H9 (cell line): ENCODE measurements around the gene SMAP1. TPM values are rescaled to one million over a fixed set of nuclear protein-coding genes. Genes with fewer than 3 reads are reported as not detected.

ENCODE experiments used
- DNase-seq: peaks from one replicate; pipeline ENCODE4 v3.0.0-alpha.2; 2017
- H2AFZ ChIP-seq: one replicate; pipeline ENCODE4 v1.6.1; 2013; ENCODE audit warnings: mild to moderate bottlenecking, low read length, control low read depth, moderate library complexity
- H2AK5ac ChIP-seq: 2 replicates; pipeline ENCODE4 v1.6.1; 2013; ENCODE audit warnings: low read length, control low read depth, mixed read lengths; ENCODE audit not compliant: insufficient read length
- H2BK120ac ChIP-seq: one replicate; pipeline ENCODE4 v1.6.1; 2013; ENCODE audit warnings: low read depth, mild to moderate bottlenecking, low read length, control low read depth, inconsistent platforms; ENCODE audit not compliant: poor library complexity, severe bottlenecking
- H2BK12ac ChIP-seq: 2 replicates; pipeline ENCODE4 v1.6.1; 2013; ENCODE audit warnings: low read length, control low read depth, mixed read lengths, low read depth; ENCODE audit not compliant: insufficient read length
- H2BK15ac ChIP-seq: 2 replicates; pipeline ENCODE4 v1.6.1; 2013; ENCODE audit warnings: low read depth, low read length, control low read depth
- H2BK20ac ChIP-seq: one replicate; pipeline ENCODE4 v1.6.1; 2013; ENCODE audit warnings: low read depth, mild to moderate bottlenecking, low read length, control low read depth, inconsistent platforms; ENCODE audit not compliant: poor library complexity, severe bottlenecking
- H2BK5ac ChIP-seq: 2 replicates; pipeline ENCODE4 v1.6.1; 2013; ENCODE audit warnings: low read length, control low read depth, mixed read lengths; ENCODE audit not compliant: insufficient read length
- H3K14ac ChIP-seq: 2 replicates; pipeline ENCODE4 v1.6.1; 2013; ENCODE audit warnings: low read length, control low read depth; ENCODE audit not compliant: insufficient read depth
- H3K18ac ChIP-seq: 2 replicates; pipeline ENCODE4 v1.6.1; 2013; ENCODE audit warnings: low read depth, mild to moderate bottlenecking, mixed read lengths, low read length, control low read depth; ENCODE audit not compliant: insufficient read length
- H3K23ac ChIP-seq: 2 replicates; pipeline ENCODE4 v1.6.1; 2013; ENCODE audit warnings: low read length, control low read depth, mixed read lengths, low read depth; ENCODE audit not compliant: insufficient read length
- H3K23me2 ChIP-seq: 2 replicates; pipeline ENCODE4 v1.6.1; 2013; ENCODE audit warnings: low read depth, mild to moderate bottlenecking, mixed read lengths, low read length, control low read depth; ENCODE audit not compliant: insufficient read length, poor library complexity, severe bottlenecking
- H3K27ac ChIP-seq: 2 replicates; pipeline ENCODE4 v1.5.1; 2013; ENCODE audit warnings: low read length, control low read depth, mixed read lengths, low read depth; ENCODE audit not compliant: insufficient read length
- H3K27me3 ChIP-seq: 2 replicates; pipeline ENCODE4 v1.6.1; 2013; ENCODE audit warnings: low read length, control low read depth, inconsistent platforms; ENCODE audit not compliant: insufficient read depth
- H3K4ac ChIP-seq: 2 replicates; pipeline ENCODE4 v1.6.1; 2013; ENCODE audit warnings: low read depth, mild to moderate bottlenecking, control low read depth, inconsistent platforms, low read length, moderate library complexity
- H3K4me1 ChIP-seq: 2 replicates; pipeline ENCODE4 v1.6.1; 2013; ENCODE audit warnings: low read length, control low read depth, inconsistent platforms; ENCODE audit not compliant: insufficient read depth
- H3K4me2 ChIP-seq: 2 replicates; pipeline ENCODE4 v1.6.1; 2013; ENCODE audit warnings: low read length, control low read depth, mixed read lengths; ENCODE audit not compliant: insufficient read length, insufficient read depth
- H3K56ac ChIP-seq: 2 replicates; pipeline ENCODE4 v1.6.1; 2013; ENCODE audit warnings: low read depth, mild to moderate bottlenecking, mixed read lengths, low read length, control low read depth; ENCODE audit not compliant: insufficient read length
- H3K79me1 ChIP-seq: 2 replicates; pipeline ENCODE4 v1.6.1; 2013; ENCODE audit warnings: low read depth, mild to moderate bottlenecking, moderate library complexity, low read length, control low read depth, inconsistent platforms; ENCODE audit not compliant: insufficient read depth, poor library complexity, severe bottlenecking
- H3K79me2 ChIP-seq: 2 replicates; pipeline ENCODE4 v1.6.1; 2013; ENCODE audit warnings: low read length, control low read depth, inconsistent platforms; ENCODE audit not compliant: insufficient read depth
- H3K9ac ChIP-seq: 2 replicates; pipeline ENCODE4 v1.6.1; 2013; ENCODE audit warnings: low read length, control low read depth, mixed read lengths; ENCODE audit not compliant: insufficient read length; ENCODE audit errors: extremely low read depth
- H3K9me3 ChIP-seq: one replicate; pipeline ENCODE4 v1.6.1; 2013; ENCODE audit warnings: low read depth, low read length, inconsistent platforms; ENCODE audit not compliant: control insufficient read depth
- H3T11ph ChIP-seq: one replicate; pipeline ENCODE4 v1.6.1; 2013; ENCODE audit warnings: mild to moderate bottlenecking, low read length, control low read depth, inconsistent platforms
- H4K20me1 ChIP-seq: one replicate; pipeline ENCODE4 v1.6.1; 2013; ENCODE audit not compliant: control insufficient read depth, insufficient read length, insufficient read depth
- H4K5ac ChIP-seq: 2 replicates; pipeline ENCODE4 v1.6.1; 2013; ENCODE audit warnings: low read depth, mild to moderate bottlenecking, mixed read lengths, low read length, control low read depth; ENCODE audit not compliant: insufficient read length
- H4K8ac ChIP-seq: replicated peaks from 2 replicates; pipeline ENCODE4 v1.6.1; 2013; ENCODE audit warnings: low read length, control low read depth, mixed read lengths, low read depth; ENCODE audit not compliant: insufficient read length
- H4K91ac ChIP-seq: 2 replicates; pipeline ENCODE4 v1.6.1; 2013; ENCODE audit warnings: low read depth, mild to moderate bottlenecking, moderate library complexity, mixed read lengths, low read length, control low read depth; ENCODE audit not compliant: insufficient read length
- H3K27ac Mint-ChIP-seq, 3 experiments: 2 replicates in 2 of 3; 3 replicates in 1 of 3; pipeline ENCODE4 v1.8.0; 2020 to 2021; ENCODE audit warnings: mixed read lengths in 3 of 3, mild to moderate bottlenecking in 1 of 3, moderate library complexity in 1 of 3
- H3K27me3 Mint-ChIP-seq: 2 replicates; pipeline ENCODE4 v1.8.0; 2021; ENCODE audit warnings: low read depth, mild to moderate bottlenecking, moderate library complexity, mixed read lengths
- H3K36me3 Mint-ChIP-seq, 3 experiments: 2 replicates in 2 of 3; 3 replicates in 1 of 3; pipeline ENCODE4 v1.8.0; 2020 to 2021; ENCODE audit warnings: low read depth in 3 of 3, mixed read lengths in 3 of 3; ENCODE audit not compliant: insufficient read depth in 1 of 3
- H3K4me1 Mint-ChIP-seq, 2 experiments: 2 replicates each; pipeline ENCODE4 v1.8.0; 2020; ENCODE audit warnings: mixed read lengths in 2 of 2
- H3K4me3 Mint-ChIP-seq, 2 experiments: 2 replicates in 1 of 2; 3 replicates in 1 of 2; pipeline ENCODE4 v1.8.0; 2020 to 2021; ENCODE audit warnings: mild to moderate bottlenecking in 2 of 2, mixed read lengths in 2 of 2, moderate library complexity in 1 of 2
- H3K9me3 Mint-ChIP-seq, 2 experiments: 2 replicates in 1 of 2; 3 replicates in 1 of 2; pipeline ENCODE4 v1.8.0; 2020; ENCODE audit warnings: mild to moderate bottlenecking in 2 of 2, mixed read lengths in 2 of 2, moderate library complexity in 1 of 2
- CTCF ChIP-seq: fragments of 200-600 bp; sonication (generic); conservative IDR thresholded peaks from 3 replicates; pipeline ENCODE4 v1.8.0; 2021; ENCODE audit warnings: antibody characterized with exemption, mild to moderate bottlenecking
- WGBS: extraction: QIAGEN DNeasy Blood & Tissue Kit; methylation state at CpG from one replicate; pipeline ENCODE4 v1.1.7; 2013; ENCODE audit warnings: missing lambda C conversion rate, low lambda C conversion rate, mixed read lengths; ENCODE audit not compliant: insufficient read length; ENCODE audit errors: extremely low coverage; 5-methylcytosine and 5-hydroxymethylcytosine counted together
- total RNA-seq: library from RNA; stranded (reverse); gene quantifications from 2 replicates; pipeline ENCODE4 v1.2.1, GENCODE V29; 2021

Gene SMAP1
- total RNA-seq, 1 experiment from 2014 or later: 29.3 TPM

DNA sequence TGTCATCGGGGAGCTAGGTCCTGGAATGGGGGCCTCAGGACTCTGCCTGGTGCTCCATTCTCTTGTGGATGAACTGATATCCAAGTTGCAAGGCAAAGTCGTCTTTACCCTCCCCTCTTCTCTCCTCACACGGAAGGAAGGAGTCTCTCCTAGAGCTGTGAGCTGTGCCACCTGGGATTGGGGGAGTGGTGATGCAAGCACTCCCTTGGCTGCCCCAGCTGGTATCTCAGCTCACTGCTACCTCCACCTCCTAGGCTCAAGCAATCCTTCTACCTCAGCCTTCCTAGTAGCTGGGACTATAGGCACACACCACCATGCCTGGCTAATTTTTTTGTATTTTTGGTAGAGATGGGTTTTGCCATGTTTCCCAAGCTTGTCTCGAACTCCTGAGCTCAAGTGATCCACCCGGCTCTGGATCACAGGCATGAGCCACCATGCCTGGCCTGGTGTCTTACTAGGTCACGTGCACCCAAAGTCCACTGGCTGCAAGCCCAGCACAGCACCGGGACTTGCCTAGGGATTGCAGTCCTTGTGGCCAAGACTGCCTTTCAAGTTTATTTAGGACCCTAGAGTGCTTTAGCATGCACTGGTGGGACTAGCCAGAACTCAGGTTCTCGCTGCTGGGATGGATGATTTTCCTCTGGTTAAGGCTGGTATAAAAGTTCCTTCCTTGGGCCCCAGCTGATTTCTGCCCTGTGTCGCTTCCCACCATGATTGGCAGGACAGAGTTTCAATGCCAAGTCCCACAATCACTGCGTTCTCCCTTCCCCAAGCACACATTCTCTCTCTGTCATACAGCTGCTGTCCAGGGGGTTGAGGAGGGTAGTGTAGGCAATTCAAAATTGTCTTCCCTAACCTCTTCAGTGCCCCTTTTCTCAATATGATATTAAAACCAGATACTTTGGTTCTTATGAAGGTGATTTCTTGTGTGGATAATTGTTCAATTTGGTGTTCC lies 33.5 kb downstream of the SMAP1 start:
- H3K27ac Mint-ChIP-seq: no peak overlapping the region; a peak in 1 of 7 replicates

More for the DNA sequence above, 33.5 kb downstream of the SMAP1 start:
- Histone ChIP-seq H2BK120ac (no peak overlapping the region), H3K4ac (no peak overlapping the region), H3K14ac (no peak overlapping the region), H2AK5ac (no peak overlapping the region), H3K23ac (no peak overlapping the region), H3K27ac (no peak overlapping the region), H2AFZ (no peak overlapping the region), H3K4me1 (no peaks in the 10 kb centered on the region), H3K79me2 (no peaks in the 10 kb centered on the region; the same call in 1 of the 2 replicates), H3K9me3 (no peaks in the 10 kb centered on the region), H2BK12ac (no peak overlapping the region), H2BK20ac (no peak overlapping the region), H4K8ac (no peak overlapping the region), H3K27me3 (no peaks in the 10 kb centered on the region), H3K4me2 (no peak overlapping the region), H3K23me2 (no peaks in the 10 kb centered on the region), H3K9ac (no peak overlapping the region), H3K79me1 (no peaks in the 10 kb centered on the region), H3K56ac (no peak overlapping the region), H4K91ac (no peak overlapping the region), H3K18ac (no peak overlapping the region), H2BK15ac (no peak overlapping the region), H3T11ph (no peak overlapping the region), H4K20me1 (no peaks in the 10 kb centered on the region), H2BK5ac (no peak overlapping the region), H4K5ac (no peak overlapping the region)
- no peak for TF ChIP-seq CTCF
- no peak overlapping the region for H3K4me3 Mint-ChIP-seq
- H3K36me3 Mint-ChIP-seq: peaks cover 0 to 3% (median 3%) of the 10 kb centered on the region in 3 experiments; a peak in 4 of 7 replicates
- H3K27me3 Mint-ChIP-seq: no peaks in the 10 kb centered on the region
- no CpG with 5 or more reads among the region's 10 CpGs for WGBS
- no peaks in the 10 kb centered on the region for H3K4me1 Mint-ChIP-seq
- H3K9me3 Mint-ChIP-seq: no peaks in the 10 kb centered on the region
- DNase-seq: no peak
